GM12874 (cell line): ENCODE measurements around the gene TPD52L1.

Experiments
- TF ChIP-seq, protein P1 (sequence below): IDR thresholded peaks from 2 replicates; pipeline ENCODE4 v1.5.1; 2011; ENCODE audit warnings: low read depth, mild to moderate bottlenecking, control low read depth, low read length, moderate library complexity; ENCODE audit not compliant: insufficient read depth

TPD52L1 gene

DNA sequence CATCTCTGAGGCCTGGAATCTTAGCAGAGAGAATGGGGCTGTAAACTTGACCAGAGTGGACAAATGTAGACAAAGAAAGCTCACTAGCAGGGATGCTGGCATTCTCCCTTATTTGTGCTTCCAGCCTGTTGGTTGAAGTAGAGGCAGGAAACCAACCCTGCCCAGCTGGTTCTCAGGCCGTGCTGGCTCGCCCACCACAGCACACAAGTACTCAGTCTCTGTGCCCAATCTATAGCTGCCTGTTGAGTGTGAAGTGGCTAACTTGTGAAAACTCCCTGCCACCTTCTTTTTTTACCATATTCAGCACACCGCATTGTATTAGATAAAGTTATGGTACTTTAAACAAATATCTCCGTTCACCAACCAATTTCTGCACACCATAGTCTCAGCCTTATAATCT is 110.9 kb downstream of the TPD52L1 start:
- TF ChIP-seq, protein P1, sequence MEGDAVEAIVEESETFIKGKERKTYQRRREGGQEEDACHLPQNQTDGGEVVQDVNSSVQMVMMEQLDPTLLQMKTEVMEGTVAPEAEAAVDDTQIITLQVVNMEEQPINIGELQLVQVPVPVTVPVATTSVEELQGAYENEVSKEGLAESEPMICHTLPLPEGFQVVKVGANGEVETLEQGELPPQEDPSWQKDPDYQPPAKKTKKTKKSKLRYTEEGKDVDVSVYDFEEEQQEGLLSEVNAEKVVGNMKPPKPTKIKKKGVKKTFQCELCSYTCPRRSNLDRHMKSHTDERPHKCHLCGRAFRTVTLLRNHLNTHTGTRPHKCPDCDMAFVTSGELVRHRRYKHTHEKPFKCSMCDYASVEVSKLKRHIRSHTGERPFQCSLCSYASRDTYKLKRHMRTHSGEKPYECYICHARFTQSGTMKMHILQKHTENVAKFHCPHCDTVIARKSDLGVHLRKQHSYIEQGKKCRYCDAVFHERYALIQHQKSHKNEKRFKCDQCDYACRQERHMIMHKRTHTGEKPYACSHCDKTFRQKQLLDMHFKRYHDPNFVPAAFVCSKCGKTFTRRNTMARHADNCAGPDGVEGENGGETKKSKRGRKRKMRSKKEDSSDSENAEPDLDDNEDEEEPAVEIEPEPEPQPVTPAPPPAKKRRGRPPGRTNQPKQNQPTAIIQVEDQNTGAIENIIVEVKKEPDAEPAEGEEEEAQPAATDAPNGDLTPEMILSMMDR: no peak

DNA sequence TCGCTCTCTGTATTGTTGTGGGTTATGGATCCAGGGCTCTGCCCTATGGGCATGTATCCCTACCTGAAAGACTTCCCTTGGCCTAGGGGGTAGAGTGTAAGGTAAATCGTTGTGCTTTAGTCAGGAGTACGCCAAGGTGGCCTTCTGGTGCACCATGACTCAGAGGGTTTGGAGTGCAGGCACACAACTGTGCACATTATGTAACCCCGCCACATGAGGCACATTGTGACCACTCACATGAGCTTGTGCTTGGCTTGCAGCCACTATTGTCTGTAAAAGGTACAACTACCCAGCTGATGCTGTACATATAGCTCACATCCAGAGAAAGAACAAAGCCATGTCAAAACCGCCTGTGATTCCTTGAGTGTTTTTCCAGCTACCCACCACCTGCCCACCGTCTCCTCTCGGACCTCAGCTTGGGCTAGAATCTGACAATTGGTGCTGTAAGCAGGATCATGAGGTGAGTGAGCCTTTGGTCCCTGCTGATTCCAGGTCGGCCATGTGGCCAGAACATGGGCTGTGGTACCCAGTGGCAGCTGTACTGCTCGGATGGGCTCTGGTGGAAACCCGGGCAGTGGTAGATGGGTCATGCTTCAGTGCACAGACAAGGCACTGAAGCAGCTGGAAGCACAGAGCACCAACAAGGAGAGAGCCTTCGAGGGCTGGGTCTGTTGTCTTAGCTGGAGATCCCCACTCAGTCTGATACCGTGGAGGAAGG is 114.4 kb downstream of the TPD52L1 start:
- TF ChIP-seq, protein P1: no peak

DNA sequence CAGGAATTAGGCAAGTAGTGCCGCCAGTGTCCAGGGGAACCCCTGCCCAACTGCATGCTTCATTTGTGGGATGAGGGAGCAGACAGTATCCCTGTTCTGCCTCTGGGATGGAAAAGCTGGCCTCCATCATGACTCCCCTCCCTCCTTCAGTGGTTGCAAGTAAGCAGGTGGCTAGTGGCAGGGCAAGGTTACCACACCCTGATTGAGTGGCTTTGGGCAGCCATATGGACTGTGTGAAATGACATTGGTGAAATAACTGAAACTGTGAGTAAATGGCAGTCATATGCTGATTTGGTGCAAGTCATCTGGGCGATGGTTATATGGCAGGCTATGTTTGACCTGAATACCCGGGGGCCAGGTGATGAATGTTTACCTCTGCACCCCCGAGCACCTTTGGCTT is 115.2 kb downstream of the TPD52L1 start:
- TF ChIP-seq, protein P1: no peak

DNA sequence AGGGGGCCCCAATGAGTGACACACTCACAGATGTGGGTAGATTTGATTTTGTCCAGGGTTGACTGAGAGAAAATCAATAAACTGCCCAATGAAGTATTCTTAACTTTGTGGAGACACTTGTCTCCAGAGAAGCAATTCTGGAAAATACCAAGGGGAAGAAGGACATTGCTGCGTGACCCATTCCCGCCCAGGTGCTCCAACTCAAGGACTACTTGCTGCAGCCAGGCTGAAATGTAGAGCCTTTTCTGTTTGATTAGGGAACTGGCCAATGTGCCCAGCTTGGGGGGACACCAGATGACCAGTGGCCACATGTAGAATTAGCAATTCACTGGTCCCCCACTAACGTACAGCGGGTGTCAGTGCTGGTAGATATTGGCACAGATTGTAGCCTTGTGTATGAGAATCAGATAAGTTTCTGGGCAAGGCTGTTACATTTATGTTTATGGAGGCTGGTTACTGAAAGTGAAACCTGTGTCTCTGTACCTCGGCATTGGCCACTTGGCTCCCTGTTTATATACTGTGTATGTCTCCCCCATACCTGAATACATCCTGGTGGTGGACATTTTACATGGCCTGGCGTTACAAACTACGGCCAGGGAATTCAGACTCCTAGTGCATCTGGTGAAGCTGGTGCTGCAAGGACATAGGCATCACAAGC is 115.9 kb downstream of the TPD52L1 start:
- TF ChIP-seq, protein P1: no peak

DNA sequence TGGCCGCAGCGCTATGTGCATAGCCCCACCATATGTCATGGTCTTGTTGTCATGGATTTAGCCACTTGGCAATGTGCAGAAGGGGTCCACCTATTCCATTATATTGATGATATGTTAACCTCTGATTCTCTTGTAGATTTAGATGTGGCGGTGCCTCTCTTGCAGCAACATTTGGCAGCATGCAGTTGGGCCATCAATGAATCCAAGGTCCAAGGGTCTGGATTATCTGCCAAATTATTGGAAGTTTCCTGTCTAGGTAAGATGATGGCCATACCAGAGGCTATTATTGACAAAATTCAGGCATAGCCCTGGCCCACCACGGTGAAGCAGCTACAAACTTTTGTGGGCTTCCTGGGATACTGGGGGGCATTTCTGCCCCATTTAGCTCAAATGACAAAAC is 116.8 kb downstream of the TPD52L1 start:
- TF ChIP-seq, protein P1: no peak

DNA sequence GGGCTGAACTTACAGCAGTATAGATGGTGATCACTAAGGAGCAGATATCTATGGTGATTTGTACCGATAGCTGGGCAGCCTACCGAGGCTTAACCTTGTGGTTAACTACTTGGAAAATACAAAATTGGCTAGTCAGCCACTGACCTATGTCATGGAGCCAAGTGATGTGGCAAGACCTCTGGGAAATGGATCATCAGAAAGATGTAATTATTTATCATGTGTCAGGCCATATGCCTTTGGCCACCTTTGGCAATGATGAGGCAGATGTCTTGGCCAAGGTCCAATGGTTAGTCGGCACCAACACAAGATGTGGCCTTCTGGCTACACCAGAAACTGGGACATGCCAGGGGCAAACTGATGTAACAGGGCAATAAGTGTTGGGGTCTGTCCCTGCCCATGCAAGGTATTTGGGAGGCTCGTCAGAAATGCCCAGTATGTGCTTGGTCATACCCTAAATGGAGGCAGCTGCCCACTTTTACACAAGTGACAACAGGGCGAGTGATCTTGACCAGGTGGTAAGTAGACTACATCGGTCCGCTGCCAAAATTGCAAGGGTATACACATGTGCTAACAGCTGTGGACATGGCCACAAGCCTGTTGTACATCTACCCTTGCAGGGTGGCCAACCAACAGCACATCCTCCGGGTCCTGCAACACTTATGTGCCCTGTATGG is 118.0 kb downstream of the TPD52L1 start:
- TF ChIP-seq, protein P1: no peak

DNA sequence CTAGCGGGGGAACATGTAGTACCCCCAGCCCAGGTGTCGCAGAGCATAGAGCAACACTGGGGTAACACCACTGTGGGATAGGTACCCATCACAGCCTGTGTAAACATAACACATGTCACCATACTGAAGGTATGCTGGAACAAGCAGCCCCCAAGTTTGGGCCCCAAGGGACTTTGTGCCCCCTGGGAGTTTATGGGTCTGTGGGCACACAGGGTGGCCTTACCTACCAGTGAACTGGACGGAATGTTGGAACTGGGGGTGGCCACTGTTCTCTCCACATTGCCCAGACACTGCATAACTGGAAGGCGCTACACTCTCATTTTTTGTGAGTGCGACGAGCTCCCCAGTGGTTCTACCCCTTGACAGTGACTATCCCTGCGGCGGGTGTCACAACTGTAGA is 119.7 kb downstream of the TPD52L1 start:
- TF ChIP-seq, protein P1: no peak
